Colonic mucosa (tissue), 4 donors: ENCODE data around the gene RAI14. TPM values are rescaled to one million over a fixed set of nuclear protein-coding genes. Genes with fewer than 3 reads are reported as not detected.
A peak's percentile ranks its signal among the peaks of the same experiment; 100 is the strongest.
"Not testable (repeated sequence)": the region's sequence is repeated elsewhere in the genome, so short reads cannot be mapped to it uniquely, and the experiment has no call there.

Source experiments
- DNase-seq: peaks from one replicate; pipeline ENCODE4 v3.0.0-alpha.2; 2020
- H3K27ac ChIP-seq: fragments of 200-600 bp; one replicate; pipeline ENCODE4 v1.8.0; 2021
- H3K27me3 ChIP-seq: fragments of 200-600 bp; one replicate; pipeline ENCODE4 v1.8.0; 2021
- H3K36me3 ChIP-seq: fragments of 200-600 bp; one replicate; pipeline ENCODE4 v1.8.0; 2021
- H3K4me1 ChIP-seq: fragments of 200-600 bp; one replicate; pipeline ENCODE4 v1.8.0; 2021; ENCODE audit warnings: mild to moderate bottlenecking
- H3K4me3 ChIP-seq: fragments of 200-600 bp; one replicate; pipeline ENCODE4 v1.8.0; 2021
- H3K9ac ChIP-seq, 2 donors: one replicate each; pipeline ENCODE4 v1.7.0; 2013; ENCODE audit warnings: control low read depth in 2 of 2, low read depth in 2 of 2, low read length in 2 of 2
- H3K9me3 ChIP-seq: fragments of 200-600 bp; one replicate; pipeline ENCODE4 v1.8.0; 2021
- CTCF ChIP-seq: fragments of 200-600 bp; IDR thresholded peaks from one replicate; pipeline ENCODE4 v1.8.0; 2022; ENCODE audit warnings: antibody characterized with exemption, mild to moderate bottlenecking
- intact Hi-C: fragments of 100-400 bp; cut with DNase I; formaldehyde crosslinking; loops from one replicate; pipeline ENCODE4 v1.14.1; 2022
- total RNA-seq, 2 donors: library from RNA; stranded (reverse); fragmentation: NEBNext Ultra II Directional in 1 of 2; extraction: Animal tissue kit (Norgen Biotek cat#: 25700) in 1 of 2; gene quantifications; one replicate each; pipeline ENCODE4 v1.2.1, GENCODE V29; 2021
- donor health status: healthy.
- donor health status: DM: no; HTN: no; CAD: no.
- donor health status: DM: no; HTN: no; CAD: no.

RAI14 gene
- total RNA-seq, 2 donors from 2014 or later = 15.9 to 25.7 TPM

- Histone ChIP-seq H3K4me3 (no peak overlapping the region), H3K9ac (no peak overlapping the region), H3K27me3 (no peaks in the 10 kb centered on the region), H3K4me1 (no peaks in the 10 kb centered on the region), H3K27ac (no peak overlapping the region), H3K36me3 (no peaks in the 10 kb centered on the region), H3K9me3 (no peaks in the 10 kb centered on the region)
- intact Hi-C loops = no loop called here
- peak; percentile 36 for DNase-seq
- TF ChIP-seq CTCF = no peak
Observed at GRCh38 chr5:34756781-34757624, 100.9 kb downstream of the RAI14 start.

GRCh38 chr5:34758514-34758913 is 102.4 kb downstream of the RAI14 start:
- no peak for DNase-seq
- intact Hi-C loops = no loop called here
- Histone ChIP-seq H3K4me1 (no peaks in the 10 kb centered on the region), H3K36me3 (no peaks in the 10 kb centered on the region), H3K9me3 (no peaks in the 10 kb centered on the region), H3K9ac (no peak overlapping the region), H3K4me3 (no peak overlapping the region), H3K27ac (no peak overlapping the region), H3K27me3 (no peaks in the 10 kb centered on the region)
- TF ChIP-seq CTCF = no peak

- intact Hi-C loops, H3K9ac ChIP-seq, H3K27ac ChIP-seq, H3K36me3 ChIP-seq, H3K4me3 ChIP-seq, H3K27me3 ChIP-seq, H3K9me3 ChIP-seq, DNase-seq, H3K4me1 ChIP-seq: not testable (repeated sequence)
Observed at GRCh38 chr5:34759213-34759612, 103.1 kb downstream of the RAI14 start.

GRCh38 chr5:34765662-34766061 is 109.5 kb downstream of the RAI14 start:
- TF ChIP-seq CTCF = no peak
- intact Hi-C loops = no loop called here
- Histone ChIP-seq H3K36me3 (no peaks in the 10 kb centered on the region), H3K27ac (no peak overlapping the region), H3K9me3 (no peaks in the 10 kb centered on the region), H3K4me3 (no peak overlapping the region), H3K27me3 (no peaks in the 10 kb centered on the region), H3K9ac (no peak overlapping the region), H3K4me1 (no peaks in the 10 kb centered on the region)
- DNase-seq = no peak

- no peak overlapping the region for H3K4me3 ChIP-seq
- TF ChIP-seq CTCF = no peak
- no peaks in the 10 kb centered on the region for H3K9me3 ChIP-seq
- no peak for DNase-seq
- H3K4me1 ChIP-seq = no peaks in the 10 kb centered on the region
- H3K27ac ChIP-seq = no peak overlapping the region
- intact Hi-C loops = no loop called here
- H3K36me3 ChIP-seq = no peaks in the 10 kb centered on the region
- H3K9ac ChIP-seq = no peak overlapping the region
- H3K27me3 ChIP-seq = no peaks in the 10 kb centered on the region
Observed at GRCh38 chr5:34767180-34767579, 111.1 kb downstream of the RAI14 start.

- no peak for TF ChIP-seq CTCF
- H3K27me3 ChIP-seq = no peaks in the 10 kb centered on the region
- intact Hi-C loops = no loop called here
- H3K9ac ChIP-seq = no peak overlapping the region
- DNase-seq = no peak
- H3K9me3 ChIP-seq = no peaks in the 10 kb centered on the region
- H3K27ac ChIP-seq = no peak overlapping the region
- no peak overlapping the region for H3K4me3 ChIP-seq
- H3K4me1 ChIP-seq = no peaks in the 10 kb centered on the region
- no peaks in the 10 kb centered on the region for H3K36me3 ChIP-seq
Observed at GRCh38 chr5:34770486-34770885, 114.4 kb downstream of the RAI14 start.
